ENCODE measurements around the gene BABAM2. TPM values are rescaled to one million over a fixed set of nuclear protein-coding genes. Genes with fewer than 3 reads are reported as not detected.

The BABAM2 gene
- total and polyA plus RNA-seq, 10 of the 15 experiments (the other 5 are each of a cell fraction or from before 2014, with no cell fraction given), result 30.7 to 59.9 (median 44.5) TPM

GRCh38 chr2:28163627-28164279, 273.2 kb downstream of the BABAM2 start:
- FAIRE-seq, result no peak
- 84% methylated on average over 6 of the region's 6 CpGs for WGBS (ENCODE audit: insufficient coverage, insufficient replicate concordance, low lambda C conversion rate, missing lambda C conversion rate)
- no peak for DNase-seq (ENCODE audit: low read depth, low spot score)
- ChIA-PET RAD21 (ENCODE audit: unreplicated experiment) (no interaction called here), SMC1A (ENCODE audit: uncharacterized antibody, unreplicated experiment) (no interaction called here), CTCF (no interaction called here), POLR2A (no interaction called here)
- BruUV-seq (replicated peaks), result no TSS peak
- in situ Hi-C loops (cut with MboI), result no loop called here
- no peaks in the 10 kb centered on the region for H3K27me3 ChIP-seq (replicated peaks in 1 of 2; ENCODE audit: control insufficient read depth in 2 of 2, insufficient read depth in 2 of 2, low read length in 1 of 2)
- no peaks in the 10 kb centered on the region for H3K9me3 ChIP-seq (replicated peaks; ENCODE audit: control insufficient read depth, insufficient read depth, low read length)
- TF ChIP-seq ESRRA (IDR thresholded peaks at IDR 0.05; ENCODE audit: low read length) (no peak), TCF12 (IDR thresholded peaks at IDR 0.05; ENCODE audit: low read depth, low read length) (no peak), NBN (IDR thresholded peaks at IDR 0.05) (no peak), IRF4 (IDR thresholded peaks at IDR 0.05; ENCODE audit: low read depth, low read length) (no peak), STAT3 (IDR thresholded peaks at IDR 0.05; ENCODE audit: low read depth, low read length) (no peak), MTA3 (IDR thresholded peaks at IDR 0.05; ENCODE audit: borderline replicate concordance, low read length) (no peak), HSF1 (IDR thresholded peaks at IDR 0.05; ENCODE audit: low read depth, low read length) (no peak), NFYB (IDR thresholded peaks at IDR 0.05; ENCODE audit: insufficient read depth, low read depth, low read length) (no peak), SMC3 (IDR thresholded peaks at IDR 0.05; ENCODE audit: borderline replicate concordance, low read length) (no peak), ZBTB11 (CRISPR knock-in tag; IDR thresholded peaks at IDR 0.05) (no peak), EP300 (IDR thresholded peaks at IDR 0.05; ENCODE audit: borderline replicate concordance in 1 of 2, control insufficient read depth in 1 of 2, low read depth in 2 of 2, low read length in 2 of 2) (no peak), POLR2AphosphoS2 (IDR thresholded peaks at IDR 0.05; ENCODE audit: low read depth, low read length) (no peak)
- no peak overlapping the region for H3K4me2 ChIP-seq (ENCODE audit: control insufficient read depth, insufficient read depth)
- no peak overlapping the region for H3K4me3 ChIP-seq
- no peak overlapping the region for H2AFZ ChIP-seq (ENCODE audit: control insufficient read depth, low read depth, low read length)
- no peak overlapping the region for H3K27ac ChIP-seq (ENCODE audit: control insufficient read depth, insufficient read depth)
- H3K36me3 ChIP-seq (ENCODE audit: control insufficient read depth in 2 of 2, insufficient read depth in 2 of 2, low read length in 1 of 2), result no peaks in the 10 kb centered on the region
- H3K9ac ChIP-seq (ENCODE audit: control insufficient read depth, insufficient read depth, low read length), result no peak overlapping the region
- H3K79me2 ChIP-seq (ENCODE audit: control insufficient read depth, insufficient read depth, low read length), result no peaks in the 10 kb centered on the region
- intact Hi-C loops (cut with micrococcal nuclease; ENCODE audit: unreplicated experiment), result no loop called here
- no peak for ATAC-seq
- no peaks in the 10 kb centered on the region for H4K20me1 ChIP-seq (ENCODE audit: control insufficient read depth, insufficient read depth)
- no peaks in the 10 kb centered on the region for H3K4me1 ChIP-seq (ENCODE audit: control insufficient read depth, insufficient read depth, low read length)
